Measurements from ENCODE around the gene POLA1. TPM values are rescaled to one million over a fixed set of nuclear protein-coding genes. Genes with fewer than 3 reads are reported as not detected.
"Not testable (repeated sequence)": the region's sequence is repeated elsewhere in the genome, so short reads cannot be mapped to it uniquely, and the experiment has no call there.

Gene POLA1, protein sequence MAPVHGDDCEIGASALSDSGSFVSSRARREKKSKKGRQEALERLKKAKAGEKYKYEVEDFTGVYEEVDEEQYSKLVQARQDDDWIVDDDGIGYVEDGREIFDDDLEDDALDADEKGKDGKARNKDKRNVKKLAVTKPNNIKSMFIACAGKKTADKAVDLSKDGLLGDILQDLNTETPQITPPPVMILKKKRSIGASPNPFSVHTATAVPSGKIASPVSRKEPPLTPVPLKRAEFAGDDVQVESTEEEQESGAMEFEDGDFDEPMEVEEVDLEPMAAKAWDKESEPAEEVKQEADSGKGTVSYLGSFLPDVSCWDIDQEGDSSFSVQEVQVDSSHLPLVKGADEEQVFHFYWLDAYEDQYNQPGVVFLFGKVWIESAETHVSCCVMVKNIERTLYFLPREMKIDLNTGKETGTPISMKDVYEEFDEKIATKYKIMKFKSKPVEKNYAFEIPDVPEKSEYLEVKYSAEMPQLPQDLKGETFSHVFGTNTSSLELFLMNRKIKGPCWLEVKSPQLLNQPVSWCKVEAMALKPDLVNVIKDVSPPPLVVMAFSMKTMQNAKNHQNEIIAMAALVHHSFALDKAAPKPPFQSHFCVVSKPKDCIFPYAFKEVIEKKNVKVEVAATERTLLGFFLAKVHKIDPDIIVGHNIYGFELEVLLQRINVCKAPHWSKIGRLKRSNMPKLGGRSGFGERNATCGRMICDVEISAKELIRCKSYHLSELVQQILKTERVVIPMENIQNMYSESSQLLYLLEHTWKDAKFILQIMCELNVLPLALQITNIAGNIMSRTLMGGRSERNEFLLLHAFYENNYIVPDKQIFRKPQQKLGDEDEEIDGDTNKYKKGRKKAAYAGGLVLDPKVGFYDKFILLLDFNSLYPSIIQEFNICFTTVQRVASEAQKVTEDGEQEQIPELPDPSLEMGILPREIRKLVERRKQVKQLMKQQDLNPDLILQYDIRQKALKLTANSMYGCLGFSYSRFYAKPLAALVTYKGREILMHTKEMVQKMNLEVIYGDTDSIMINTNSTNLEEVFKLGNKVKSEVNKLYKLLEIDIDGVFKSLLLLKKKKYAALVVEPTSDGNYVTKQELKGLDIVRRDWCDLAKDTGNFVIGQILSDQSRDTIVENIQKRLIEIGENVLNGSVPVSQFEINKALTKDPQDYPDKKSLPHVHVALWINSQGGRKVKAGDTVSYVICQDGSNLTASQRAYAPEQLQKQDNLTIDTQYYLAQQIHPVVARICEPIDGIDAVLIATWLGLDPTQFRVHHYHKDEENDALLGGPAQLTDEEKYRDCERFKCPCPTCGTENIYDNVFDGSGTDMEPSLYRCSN (N-terminal part only)
- total RNA-seq, result 40.1 TPM

DNA sequence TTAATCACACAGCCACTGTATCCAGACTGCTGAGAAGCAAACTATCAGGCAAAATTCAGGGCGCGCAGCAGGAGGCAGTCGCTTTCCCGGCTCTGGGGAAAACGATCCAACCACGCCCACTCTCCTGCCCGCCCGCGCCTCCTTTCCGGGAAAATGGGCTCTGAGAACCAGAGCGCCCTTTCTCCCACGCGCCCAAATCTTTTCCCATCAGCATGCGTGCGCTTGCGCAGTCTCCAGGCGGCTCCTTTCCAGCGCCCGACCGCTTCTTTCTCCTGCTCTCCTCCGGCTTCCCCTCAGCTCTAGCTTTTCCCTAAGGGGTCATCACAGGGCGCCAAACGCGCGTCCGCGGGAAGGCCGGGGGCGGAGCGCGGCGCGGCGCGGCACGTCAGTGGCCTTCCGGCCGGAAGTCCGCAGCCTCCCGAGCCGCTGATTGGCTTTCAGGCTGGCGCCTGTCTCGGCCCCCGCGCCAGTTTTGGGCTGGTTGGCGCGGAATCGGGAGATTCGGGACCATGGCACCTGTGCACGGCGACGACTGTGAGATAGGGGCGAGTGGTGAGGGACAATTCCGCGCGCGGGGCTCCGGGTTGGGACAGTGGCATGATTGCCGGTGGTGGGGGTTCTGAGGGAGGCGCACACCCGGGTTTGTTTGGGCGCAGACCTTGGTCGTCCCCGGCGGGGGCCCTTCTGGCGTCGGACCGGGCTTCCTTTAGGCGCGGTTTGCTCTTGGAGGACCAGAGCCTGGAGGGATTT, at the start of gene POLA1:
Gene POLA1, plus strand, starts transcription at position 466 of the 750 bp plus-strand sequence. Its CDS starts 44 bp downstream, at position 510.
- DNase-seq, result peak; percentile 85

DNA sequence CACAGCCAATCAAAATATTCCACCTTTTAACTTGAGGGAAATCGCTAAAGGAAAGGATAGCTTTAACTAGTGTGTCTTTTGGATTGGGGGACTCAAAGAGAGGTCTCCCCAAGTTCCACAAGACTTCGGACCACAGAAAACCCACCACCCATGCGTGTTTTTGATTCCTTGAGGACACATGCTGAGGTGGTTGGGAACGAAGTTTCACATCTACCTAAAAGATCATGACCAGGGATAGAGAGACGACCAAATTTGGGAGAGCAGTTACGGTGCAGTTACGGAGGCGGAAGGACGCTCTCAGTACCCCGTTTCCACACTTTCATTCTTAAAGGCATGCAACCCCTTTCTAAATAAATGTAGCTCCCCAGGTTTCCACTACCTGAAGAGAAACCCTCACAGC, 47.7 kb upstream of the POLA1 start:
- no peak for DNase-seq

DNA sequence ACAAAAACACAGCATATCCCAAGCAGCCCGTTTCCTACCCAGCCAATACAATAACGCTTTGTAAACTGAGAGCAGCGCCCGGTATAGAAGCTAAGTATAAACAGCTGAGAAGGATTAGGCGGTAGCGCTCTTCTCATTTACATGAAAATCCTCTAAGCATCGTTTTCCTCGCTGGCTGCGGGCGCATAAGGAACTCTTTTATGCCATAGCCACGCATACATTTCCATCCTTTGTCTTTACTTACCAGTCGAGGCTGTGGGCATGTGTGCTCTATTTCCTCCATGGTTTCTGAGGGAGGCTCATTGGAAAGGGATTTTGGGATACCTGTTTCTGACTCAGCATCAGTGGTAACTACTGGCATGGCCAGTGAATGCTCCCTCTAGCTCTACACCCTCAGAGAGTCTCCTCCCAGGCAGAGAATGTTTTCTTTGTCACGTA, 47.0 kb upstream of the POLA1 start:
- no peak for DNase-seq

DNA sequence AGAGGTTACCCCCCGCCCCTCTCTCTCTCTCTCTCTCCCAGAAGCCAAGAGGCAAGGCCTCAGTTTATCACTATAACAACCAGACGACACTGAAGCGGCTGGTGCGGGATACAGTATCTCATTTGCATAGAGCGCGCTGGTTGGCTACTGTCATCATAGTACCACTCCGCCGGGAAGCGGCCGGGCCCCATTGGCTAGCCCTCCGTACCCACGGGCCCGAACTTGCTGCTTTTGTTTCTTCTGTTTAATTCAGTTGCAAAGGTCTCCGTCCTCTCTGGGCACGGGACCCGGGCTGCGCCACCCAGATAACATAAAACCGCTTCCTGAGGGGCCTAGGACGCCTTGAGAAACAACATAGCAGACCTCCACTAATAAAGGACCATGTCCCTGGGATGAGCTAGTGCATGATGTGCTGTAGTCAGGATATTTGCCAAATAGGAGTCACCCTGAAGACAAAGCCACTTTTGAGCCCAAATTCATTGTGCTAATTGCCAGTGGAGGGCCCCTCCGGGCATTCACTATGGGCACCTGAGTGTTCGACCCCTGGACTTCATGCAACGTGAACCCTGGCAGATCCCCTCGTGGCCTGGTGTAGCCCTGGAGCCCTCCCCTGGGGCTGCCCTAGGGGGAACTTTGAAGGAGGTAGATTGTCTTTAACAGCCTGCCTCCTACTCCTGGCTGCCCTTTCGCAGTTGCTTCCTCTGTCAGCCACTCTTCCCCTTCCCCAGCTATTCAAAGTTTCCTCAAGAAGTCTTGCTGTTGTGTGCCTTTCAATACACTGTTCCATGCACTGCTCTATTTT, 46.3 kb upstream of the POLA1 start, which contains the start of gene PCYT1B:
Gene PCYT1B, minus strand, starts transcription at position 91 of the 802 bp plus-strand sequence. CDS start 242 bp downstream, outside the sequence.
- DNase-seq, result peak; percentile 63

DNA sequence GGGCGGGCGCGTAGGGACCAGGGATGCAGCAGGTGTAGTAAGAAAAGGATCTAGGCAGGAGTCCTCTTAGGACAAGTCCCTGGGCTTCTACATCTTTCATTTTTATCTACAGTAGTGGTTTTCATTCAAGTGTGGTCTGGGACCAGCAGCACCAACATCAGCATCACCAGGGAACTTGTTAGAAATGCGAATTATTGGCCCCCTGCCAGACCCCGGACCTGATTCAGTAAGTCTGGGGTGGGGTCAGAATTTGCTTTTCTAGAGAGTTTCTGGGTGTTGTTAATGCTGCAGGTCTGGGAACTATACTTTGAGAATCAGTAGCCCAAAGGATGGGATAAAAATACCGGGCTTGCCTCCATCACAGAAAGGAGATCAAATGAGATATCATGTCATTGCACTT, 45.2 kb upstream of the POLA1 start:
- DNase-seq, result no peak

DNA sequence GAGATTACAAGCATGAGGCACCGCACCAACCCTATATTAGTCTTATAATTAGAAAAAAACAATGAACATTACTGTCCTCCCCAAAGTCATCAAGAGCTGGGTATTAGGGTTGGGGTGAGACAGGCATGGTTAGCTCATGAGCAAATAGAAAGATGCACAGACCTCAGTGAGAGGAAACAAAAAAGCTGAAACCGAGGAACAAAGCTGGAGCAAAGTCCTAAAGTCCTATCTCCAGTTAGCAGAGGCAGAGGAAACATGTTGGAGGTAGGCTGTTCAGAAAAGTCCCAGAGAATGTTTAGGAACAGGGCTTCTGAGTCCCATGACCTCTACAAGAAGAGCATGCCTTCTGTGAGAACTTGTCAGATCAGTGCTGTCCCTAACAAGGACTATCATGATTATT, 41.9 kb upstream of the POLA1 start:
- no peak for DNase-seq

DNA sequence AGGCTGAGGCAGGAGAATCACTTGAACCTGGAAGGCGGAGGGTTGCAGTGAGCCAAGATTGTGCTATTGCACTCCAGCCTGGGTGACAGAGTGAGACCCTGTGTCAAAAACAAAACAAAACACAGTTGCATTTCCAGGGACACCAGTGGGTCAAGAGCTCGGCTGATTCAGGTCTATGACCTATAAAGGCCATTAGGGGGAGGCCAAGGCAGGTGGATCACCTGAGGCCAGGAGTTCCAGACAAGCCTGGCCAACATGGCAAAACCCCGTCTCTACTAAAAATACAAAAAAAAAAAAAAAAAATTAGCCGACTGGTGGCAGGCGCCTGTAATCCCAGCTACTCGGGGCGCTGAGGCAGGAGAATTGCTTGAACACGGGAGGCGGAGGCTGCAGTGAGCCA, 38.0 kb upstream of the POLA1 start:
- not testable (repeated sequence) for DNase-seq

DNA sequence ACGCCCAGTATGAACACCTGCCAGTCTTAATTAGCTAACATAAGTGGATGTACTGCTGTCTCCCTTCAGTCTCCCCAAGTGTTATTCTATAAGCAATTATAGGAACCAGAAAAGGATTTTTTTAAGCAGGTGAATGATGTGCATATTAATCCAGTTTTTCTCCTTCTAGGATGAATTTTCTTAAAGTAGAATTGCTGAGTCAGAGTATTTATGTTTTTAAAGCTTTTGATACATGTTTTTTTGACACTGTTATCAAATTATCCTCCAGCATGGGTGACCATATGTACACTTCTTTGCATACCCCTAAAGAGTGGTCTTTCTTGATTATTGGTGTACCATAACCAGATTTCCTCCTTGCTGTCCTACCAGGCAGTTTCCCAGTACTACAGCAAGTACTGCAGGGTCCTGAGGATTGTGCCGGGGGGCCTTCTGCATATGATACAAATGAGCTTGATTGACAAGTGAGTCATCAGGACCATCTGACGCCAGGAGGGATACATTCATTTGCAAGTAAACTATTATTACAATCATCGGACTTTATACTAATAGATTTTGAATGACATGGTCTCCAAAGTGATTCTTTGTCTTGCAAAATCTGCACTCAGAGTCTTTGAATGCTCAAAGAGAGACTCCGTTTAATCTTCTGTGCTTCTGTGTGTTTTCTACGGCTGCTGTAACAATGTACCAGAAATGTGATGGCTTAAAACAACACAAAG, 35.9 kb upstream of the POLA1 start:
- no peak for DNase-seq

DNA sequence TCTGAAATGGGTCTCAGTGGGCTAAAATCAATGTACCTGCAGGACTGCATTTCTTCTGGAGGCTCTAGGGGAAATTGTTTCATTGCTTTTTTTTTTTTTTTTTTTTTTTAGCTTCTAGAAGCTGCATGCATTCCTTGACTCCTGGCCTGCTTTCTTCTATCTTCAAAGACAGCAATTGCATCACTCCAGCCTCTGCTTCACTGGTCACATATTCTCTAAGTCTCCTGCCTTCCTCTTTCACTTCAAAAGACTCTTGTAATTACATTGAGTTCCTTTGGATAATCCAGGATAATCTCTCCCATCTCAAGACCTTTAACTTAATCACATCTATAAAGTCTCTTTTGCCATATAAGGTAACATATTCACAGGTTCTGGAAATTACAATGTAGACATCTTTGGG, 35.3 kb upstream of the POLA1 start:
- DNase-seq, result no peak

DNA sequence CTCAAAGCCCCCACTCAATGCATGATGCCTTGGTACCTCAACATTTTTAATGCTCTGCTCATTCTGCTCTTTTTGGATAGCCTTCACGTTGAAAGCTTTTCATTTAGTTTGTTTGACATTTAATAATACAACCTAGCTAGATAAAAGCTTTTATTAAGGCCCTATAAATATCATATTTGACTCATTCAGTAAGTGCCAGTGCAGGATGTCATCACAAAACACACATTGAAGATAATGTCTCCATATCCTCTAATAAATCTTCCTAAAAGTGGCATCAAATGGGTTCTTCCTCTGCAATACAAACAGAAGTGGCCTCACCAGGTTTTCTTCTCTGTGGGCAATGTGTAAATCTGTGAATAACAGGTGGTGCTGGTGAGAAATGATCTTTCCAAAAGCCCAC, 34.6 kb upstream of the POLA1 start:
- DNase-seq, result no peak

DNA sequence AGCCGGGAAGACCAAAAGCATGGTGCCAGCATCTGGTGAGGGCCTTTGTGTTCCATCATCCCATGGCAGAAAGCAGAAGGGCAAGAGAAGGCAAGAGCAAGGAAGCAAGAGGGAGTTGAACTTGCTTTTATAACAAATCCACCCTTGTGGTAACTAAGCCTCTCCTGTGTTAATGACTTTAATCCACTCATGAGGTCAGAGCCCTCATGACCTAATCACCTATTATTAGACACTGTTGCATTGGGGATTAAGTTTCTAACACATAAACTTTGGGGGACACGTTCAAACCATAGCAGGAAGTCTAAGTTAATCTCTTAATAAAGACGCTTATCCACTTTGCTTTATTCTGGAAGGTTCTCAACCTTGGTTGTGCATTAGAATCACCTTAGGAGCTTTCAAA, 34.1 kb upstream of the POLA1 start:
- DNase-seq, result no peak

DNA sequence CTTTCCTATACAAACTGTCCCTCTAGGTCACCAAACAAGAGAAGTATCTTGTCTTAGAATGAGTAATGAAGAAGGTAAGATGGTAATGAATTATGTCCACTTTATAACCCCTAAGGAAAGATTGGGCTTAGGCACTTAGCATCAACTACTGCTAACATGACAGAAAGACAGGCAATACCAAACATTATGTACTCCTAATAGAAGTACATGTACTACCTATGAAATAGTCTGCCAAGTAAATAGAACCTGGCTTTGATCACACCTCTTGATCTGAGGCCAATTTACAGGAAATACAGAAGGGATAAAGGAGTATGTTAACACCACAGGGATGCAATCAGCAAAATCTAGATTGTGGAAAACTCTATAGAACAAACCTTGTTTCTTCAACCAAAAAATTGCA, 32.4 kb upstream of the POLA1 start:
- DNase-seq, result no peak

DNA sequence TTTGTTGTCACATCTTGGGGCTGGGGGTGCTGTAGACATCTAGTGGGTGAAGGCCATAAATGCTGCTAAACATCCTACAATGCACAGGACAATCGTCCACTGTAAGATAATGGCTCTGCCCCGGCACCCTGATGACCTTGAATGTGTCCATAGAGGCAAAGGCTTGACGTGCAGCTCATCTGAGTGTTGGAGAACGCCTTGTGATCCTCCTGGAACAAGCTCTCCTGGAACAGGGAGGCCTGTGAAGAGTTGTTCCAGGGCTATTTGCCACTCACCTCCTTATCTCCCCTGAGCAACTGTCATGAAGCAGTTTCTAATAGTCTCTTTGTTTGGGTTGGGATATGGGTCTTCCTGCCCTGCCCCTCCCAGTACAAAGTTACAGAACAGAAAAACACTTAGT, 31.4 kb upstream of the POLA1 start:
- DNase-seq, result no peak

DNA sequence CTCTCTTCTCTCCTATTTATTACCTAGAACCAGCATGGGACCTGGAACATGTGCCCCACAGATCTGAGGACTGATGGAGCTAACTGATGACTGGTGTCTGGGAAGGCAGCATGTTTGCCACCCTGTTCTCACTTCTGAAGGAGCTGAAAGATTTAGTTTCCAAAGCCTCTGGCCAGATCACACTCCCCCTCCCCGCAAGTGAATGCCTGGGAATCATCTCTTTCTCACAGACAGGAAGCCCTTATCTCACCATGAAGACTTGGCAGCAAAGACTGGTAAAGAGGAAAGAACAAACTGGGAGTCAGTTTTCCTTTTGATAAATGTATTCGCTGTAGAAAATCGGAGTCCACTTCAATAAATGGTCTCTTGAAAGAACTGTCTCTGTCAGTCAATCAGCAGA, 25.6 kb upstream of the POLA1 start:
- DNase-seq, result no peak

DNA sequence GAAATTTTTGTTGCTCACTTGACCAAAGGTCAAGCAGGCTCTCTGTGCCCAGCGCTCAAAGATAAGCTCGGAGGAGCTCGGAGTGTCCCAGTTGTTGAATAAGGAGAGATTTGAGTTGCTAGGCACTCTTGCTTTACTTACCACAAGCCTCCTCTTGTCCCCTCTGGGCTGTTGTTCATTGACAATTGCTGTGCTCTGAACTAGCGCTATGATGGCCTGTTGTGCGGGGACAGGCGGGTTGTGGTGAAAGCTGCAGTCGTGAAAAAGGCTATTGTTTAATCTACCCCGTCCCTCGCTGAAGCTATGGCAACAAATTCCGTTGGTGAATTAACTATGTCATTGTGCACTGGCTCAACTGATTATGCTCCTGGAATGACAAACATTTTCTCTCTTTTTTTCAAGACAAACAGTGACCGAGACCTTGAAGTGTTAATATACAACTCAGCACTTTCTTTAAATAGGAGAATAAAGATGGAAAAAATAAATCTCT, 21.0 kb upstream of the POLA1 start:
- DNase-seq, result peak; percentile 2

DNA sequence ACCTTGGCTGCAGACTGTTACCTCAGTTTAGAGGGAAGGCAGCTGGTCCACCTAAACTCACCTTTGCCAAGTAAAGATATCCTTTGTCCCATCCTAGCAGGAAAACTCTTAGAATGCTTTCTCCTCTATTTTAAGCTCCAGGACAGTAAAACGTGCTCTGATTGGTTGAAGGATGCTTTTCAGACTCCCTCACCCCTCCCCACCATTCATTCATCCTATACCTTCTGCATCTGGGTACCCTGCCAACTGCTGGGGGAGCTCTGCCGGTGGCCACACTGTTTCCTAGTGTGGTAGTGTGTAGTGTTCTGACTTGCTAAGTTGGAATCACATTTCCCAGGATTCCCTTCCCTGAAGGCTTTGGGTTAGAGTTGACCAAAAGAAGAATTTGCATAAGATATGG, 20.3 kb upstream of the POLA1 start:
- no peak for DNase-seq

DNA sequence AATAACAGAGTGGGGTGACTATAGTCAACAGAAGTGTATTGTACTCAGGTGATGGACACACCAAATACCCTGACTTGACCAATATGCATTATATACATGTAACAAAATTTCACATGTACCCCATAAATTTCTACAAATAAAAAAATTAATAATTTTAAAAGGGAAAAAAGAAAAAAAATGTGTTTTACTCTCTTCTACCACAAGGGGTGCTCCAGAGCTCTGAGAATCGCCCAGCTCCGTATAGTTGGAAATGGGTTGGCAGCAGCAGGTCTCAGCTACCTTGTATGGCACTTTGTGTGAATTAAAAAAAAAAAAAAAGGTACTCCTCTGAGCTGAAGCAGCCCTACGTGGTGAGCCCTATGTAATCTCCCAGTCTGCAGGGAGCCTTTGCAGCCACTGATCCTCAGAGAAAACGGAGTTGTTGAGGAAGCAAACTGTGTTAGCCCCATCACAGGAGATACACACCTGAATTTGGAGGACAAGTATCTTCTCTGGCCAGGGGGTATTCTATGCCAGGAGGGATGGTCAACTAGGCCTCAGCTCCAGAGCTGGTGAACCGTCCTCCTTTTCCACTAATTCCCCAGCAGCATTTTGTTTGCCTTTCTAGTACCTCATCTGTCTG, 17.2 kb upstream of the POLA1 start:
- no peak for DNase-seq

DNA sequence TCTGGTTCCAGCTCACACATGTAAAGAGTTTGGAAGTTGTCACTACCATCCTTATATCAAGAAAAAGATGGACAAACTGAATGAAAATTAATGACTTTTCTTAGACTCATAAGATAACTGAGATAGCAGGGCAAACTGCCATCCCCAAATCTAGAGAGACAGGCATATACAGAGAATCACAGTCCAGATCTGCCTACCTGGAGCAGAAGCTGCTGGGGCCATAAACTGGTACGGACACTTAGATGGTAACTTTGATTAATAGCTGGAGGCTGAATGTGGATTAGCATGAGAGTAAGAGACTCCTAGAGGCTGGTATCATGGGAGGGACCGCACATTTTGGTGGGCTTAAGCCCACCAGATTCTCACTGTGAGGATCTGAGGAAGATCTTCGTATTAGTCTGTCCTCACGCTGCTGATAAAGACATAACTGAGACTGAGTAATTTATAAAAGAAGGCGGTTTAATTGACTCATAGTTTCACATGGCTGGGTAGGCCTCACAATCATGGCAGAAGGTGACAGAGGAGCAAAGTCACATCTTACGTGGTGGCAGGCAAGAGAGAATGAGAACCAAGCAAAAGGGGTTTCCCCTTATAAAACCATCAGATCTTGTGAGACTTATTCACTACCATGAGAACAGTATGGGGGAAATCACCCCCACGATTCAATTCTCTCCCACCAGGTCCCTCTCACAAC, 10.8 kb upstream of the POLA1 start:
- DNase-seq, result no peak

DNA sequence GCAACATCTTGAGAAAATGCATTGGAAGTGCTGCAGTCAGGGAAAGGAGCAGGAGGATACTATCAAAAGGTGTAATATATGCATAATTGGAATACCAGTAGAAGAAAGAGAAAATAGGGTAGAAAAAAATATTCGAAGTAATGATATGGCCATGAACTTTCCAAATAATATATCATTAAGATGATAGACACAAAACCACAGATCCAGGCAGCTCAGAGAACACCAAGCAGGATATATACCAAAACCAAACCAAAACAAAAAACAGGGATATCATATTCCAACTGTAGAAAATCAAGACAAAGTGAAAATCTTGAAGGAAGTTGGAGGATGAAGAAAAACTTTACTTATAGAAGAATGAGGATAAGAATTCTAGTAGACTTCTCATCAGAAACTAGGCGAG, 9.7 kb upstream of the POLA1 start:
- no peak for DNase-seq
